Stimulated activated CD4-positive, alpha-beta T cell treated with anti-CD3 and anti-CD28 coated beads, TNF-alpha, amount 100 ng/mL, for 48 hours (primary cell): ENCODE measurements around the gene BCAS3.
"Not testable (repeated sequence)": the region's sequence is repeated elsewhere in the genome, so short reads cannot be mapped to it uniquely, and the experiment has no call there.

ENCODE experiments used
- DNase-seq, 3 donors: peaks; one replicate each; pipeline ENCODE4 v3.0.0-alpha.2; 2020; ENCODE audit warnings: low read depth in 3 of 3

The BCAS3 gene

DNA sequence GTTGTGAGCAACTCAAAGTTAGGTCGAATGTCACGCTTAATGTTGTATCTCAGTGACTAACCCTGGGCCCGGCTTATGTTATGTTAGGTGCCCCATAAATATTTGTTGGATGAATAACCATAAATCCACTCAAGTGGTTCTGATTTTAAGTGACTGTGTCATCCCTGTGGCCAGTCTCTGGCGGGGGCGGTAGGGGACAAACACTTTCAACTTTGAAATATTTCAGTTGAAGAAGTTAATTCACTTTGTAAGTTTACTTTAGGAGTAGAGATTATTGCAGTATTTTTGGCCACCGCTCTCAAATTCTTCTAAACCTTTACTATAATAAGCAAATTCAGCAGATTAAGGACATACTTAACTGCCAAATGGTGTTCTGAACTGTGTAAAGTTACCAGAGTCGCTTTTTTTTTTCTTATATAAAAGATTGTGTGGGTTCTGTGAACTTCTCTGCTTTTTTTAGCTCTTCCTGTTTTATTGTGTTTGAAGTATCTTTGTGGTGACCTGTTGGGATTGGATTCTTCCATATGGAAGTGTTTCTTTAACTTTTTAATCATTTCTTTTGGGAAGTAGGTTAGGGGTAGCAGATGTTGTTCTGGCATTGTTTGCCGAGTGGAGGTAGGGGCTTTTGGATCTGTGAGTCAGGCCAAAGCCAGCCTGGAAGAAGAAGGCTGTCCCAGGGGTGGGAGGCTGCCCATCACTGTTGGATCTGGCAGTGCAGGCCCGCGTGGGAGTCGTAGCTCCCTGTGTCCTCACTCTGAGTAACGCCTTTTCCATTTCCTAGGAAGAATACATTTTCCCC lies 660.5 kb downstream of the BCAS3 start:
- no peak for DNase-seq

DNA sequence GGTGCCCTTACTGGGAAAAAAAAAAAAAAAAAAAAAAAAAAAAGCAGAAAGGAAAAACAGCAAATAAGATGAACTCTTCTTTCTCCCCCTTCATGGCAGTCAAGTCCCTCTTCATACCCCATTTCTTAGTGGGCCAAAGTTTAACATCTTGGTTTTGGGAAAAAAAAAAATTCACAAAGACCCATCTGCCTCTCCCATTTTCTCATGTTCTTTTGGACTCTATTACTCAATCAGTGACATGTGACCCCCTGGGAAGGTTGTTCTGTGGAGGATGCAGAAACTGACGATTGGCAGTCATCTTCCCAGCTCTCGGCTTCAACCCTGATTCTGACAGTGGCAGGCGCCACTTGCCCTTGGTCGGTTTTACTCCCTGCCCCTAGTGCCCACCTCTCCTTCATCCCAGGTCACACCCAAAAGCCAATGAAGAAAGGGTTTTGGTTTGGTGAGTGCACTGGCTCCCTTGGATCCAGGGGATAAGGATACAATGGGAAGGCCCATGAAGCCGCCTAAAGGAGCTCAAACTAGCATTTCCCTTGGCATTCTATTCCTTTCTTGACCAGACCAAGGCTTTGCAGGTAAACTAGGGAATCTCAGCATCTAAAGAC lies 661.3 kb downstream of the BCAS3 start:
- DNase-seq, result no peak

DNA sequence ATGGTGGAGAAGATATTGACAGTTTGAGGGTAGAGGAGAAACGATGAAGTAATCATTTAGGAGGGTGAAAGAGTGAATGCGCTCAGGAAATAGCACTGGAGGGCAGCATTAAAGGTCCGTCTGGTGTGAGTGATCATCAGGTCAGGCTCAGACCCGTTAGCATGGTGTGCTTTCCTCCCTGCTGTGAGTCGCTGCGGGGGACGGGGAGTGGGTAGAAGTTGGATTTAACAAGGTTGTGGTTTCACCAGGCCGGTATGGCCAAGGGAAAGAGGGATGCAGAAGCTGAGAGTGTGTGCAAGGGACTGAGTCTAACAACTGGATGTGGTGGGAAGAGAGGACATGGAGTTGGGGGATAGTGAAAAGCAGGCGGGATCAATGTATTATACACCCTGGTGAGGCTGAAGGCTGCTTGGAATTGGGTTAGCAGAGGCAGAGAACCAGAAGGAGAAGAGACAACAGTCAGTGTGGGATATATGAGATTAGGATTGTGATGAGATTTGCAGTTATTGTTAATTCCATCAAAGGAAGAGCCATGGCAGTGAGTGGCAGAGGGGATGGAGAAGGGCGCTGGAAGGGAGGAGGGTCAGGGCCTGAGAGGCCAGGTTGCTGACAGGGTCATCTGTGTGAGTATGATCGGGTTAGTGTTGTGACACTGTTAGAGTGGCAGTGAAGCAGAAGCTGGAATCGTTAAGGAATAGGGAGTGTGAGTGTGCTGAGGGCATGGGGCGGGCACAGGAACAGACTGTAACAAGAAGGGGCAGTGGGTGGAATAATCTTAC lies 663.0 kb downstream of the BCAS3 start:
- DNase-seq, result no peak

DNA sequence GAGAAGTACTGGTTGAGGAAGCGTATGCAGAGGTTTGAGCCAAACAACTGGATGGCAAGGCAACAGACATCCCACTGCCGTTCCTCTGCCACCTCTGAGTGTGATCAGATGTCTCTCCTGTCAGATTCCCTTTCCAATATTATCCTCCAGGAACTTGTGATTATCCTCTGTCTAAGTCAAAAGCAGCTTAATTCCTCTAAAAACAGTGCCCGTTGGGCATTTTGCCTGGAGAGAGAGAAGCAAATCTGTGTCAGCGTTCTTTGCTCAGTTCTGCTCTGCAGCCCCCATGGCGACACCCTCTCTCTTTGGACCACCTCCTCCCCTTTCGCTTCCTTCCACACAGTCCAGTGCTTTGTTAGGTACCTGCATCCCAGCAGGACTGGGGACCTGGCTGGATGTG lies 665.9 kb downstream of the BCAS3 start:
- no peak for DNase-seq

DNA sequence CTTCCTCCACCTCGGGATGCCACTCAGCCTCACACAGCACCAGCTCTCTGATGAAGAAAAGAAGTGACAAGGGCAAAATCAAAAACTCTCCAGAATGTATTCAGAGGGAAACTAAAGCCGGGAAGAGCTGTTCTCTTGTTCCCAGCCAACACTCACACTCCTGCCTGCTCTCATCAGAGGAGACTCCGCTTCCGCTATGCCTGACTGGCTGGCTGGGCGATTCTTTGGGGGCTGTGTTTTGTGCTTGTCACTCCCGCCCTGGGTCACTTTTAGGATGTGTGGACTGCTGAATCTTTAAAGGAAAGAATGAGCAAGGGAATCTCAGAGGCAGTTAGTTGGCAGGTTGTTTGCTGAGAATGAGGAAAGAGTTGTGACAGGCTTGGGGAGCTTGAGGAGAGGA lies 667.4 kb downstream of the BCAS3 start:
- DNase-seq, result no peak

DNA sequence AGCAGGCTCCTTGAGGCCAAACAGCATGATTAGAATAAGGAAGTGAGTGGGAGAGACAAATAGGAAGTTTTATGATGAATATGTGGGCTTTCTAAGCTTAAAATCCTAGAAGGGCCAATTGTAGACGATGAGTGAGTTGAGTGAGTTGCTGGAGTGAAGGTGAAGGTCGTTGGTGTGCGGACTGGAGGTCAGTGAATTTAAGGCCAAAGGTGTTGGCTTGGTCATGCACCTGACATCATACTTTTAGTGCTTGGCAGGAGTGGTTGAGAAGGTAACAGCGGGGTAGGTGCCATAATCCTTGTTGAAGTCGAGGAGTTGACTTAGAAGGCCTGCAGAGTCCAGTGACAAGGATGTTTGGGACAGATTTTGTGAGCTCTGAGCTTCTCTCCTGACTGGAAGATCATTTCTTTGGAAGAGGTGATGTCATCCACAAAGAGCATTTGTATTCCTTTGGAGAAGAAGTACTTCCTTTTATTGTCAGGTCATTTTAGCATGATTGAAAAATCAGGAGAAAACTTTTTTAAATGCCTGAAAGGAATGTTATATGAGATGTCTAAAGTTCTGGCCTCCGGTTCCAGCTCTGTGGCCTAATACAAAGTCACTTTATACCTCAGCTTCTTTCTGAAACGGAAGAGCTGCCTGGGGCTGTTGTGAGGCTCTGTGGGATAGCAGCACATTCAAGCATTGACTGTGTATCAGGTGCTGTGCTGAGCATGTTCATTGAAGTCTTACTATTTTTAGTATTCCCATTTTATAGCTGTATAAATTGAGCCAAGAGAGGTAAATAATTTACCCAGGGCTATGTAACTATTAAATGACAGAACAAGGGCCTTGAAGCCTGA lies 668.4 kb downstream of the BCAS3 start:
- DNase-seq, result no peak

DNA sequence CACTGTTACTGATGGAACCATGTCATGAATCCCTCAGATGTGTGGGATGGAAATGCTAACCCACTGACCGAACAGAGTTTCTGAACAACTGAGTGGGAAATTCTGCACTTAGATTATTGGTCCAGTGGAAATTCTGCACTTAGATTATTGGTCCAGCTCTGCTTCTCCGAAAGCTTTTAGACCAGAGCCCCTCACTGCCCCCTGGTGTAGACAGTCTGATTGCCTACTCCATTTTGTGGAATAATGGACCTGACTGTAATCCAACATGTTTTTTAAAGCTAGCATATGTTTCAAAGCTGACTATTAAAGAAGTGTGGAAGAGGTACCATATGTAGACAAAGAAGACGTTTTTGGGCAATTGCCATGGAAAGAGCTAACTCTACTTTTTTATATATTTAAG lies 671.7 kb downstream of the BCAS3 start:
- DNase-seq, result no peak

DNA sequence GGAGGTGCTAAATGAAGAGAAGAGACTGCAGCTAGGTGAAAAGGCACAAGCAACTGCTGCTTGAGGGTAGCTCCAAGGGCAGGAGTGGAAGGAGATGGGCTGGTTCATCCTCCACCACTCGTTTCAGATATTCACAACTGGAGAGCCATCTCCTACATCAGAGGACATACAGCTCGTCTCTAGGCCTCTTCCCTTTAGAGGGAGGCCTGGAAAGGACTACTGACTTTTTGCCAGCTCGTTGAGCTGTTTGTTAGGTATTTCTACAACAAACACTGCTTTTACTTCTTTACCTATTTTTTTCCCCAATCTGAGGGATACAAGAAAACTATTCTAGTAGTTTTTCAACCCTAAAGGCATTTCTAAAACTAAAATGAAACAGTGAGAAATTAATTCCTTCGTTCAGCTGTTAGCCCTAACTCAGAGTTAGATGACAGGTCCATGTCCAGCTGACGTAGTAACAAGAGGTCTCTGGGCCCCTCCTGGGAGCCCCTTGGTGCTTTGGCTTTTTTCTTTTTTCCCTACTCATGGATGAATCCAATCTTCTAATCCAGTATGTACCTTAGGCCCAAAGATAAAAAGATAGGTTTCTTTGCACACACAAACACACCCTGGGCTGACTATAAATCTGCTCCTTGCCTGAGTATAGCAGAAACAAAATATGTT lies 674.2 kb downstream of the BCAS3 start:
- no peak for DNase-seq

DNA sequence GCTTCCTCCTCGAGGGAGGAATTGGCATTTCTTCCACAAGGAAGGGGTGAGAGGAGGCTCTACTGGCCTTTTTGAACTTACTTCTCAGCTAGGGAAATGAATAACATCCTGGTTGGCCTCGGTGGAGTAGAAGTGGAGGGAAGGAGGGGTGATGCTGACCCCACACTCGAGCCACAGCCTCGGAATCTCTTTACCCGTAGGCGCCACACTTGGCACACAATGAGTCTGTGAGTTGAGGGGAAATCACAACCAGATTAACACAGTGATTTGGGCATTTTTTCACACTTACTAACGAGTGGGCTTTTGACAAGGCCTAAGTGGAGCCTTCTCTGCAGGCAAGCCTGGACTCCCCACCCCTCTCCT lies 674.7 kb downstream of the BCAS3 start:
- no peak for DNase-seq

DNA sequence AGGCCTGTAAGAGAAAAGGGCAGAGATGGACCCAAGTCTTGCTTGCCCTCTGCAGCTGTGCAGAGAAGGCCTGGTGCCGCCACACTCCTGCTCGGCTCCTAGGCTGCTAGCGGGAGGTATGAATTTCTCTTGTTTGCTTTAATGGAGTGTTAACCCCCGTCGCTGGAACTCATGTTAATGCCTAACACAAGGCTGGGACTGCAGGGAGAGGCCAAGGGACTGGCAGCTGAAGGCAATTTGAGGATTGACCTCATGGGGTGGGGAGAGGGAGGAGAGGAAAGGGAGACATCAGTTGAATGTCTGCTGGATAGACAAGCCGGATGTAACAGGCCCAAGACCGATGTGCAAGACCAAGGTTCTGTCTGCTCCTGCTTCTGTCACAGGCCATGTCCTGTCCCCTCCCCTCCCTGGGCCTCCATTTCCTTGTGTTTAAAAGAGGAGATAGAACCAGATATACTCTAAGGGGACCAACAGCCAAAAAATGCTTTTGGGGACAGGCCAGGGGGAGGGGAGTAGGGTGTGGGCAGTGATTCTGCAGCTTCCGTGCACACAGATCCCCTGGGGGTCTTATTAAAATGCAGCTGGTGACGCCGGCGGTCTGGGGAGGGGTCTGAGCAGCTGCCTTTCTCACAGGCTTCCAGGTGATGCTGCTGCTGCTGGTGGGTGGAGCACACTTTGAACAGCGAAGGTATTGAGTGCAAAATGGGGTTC lies 675.3 kb downstream of the BCAS3 start:
- DNase-seq, result no peak

DNA sequence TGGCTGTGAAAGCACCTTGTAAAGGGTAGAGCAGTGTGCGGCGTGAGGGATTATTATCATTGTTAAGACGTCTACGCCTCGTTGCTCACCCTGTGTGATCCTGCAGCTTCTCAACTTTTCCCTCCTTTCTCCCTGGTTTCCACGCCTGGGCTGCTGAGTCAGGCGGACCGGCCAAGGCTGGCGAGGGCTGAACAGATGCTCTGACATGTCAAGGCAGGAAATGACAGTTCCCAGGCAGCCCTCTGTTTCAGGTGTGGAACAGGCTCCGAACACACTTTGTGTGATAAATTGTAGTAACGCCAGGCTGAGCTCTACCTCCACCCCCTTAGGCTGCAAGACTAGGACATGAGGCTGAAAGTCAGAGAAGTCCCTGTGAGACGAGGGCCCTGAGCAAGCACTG lies 676.0 kb downstream of the BCAS3 start:
- no peak for DNase-seq

DNA sequence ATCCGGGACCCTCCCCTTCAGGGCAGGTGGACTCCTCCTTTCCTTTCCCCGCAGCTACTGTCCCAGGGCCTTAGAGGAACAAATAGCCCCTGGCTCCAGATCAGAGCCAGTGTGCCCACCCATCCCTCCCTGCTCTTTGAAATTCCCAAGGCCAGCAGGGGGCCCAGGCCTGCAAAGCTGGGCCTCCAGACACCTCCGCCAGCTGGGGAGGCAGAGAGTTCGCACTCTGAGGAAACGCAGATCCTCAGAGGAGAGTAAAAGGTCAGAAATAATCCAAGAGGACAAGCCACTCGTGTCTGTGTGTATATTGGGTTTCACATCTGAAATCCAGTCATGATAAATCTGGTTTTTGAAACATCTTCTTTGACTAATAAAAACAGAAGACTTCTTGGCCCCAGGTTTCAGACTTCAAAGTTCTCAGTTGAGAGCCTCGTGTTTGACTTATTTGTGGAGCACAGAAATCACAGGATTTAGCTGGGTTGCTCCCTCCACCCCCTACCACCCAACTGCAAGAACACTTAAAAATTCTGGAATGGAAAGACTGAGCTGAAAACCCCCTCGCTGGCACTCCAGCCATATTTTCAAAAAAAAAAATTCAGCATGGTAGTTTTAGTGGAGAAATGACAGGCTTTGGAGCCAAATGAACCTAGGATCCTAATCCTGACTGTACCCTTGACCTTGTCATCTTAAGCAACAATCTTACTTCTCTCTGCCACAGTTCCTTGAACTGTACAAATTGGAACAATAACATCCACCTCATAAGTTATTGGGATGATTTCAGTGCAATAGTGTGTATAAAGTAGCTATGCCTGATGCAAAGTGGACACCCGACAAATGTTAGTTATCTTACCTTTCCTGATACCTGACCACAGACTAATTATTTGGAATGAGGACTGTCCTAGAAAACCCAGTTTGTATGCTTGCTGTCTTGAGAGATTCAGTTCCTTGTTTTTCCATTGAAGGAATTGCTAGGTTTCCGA lies 677.5 kb downstream of the BCAS3 start:
- DNase-seq, result no peak

DNA sequence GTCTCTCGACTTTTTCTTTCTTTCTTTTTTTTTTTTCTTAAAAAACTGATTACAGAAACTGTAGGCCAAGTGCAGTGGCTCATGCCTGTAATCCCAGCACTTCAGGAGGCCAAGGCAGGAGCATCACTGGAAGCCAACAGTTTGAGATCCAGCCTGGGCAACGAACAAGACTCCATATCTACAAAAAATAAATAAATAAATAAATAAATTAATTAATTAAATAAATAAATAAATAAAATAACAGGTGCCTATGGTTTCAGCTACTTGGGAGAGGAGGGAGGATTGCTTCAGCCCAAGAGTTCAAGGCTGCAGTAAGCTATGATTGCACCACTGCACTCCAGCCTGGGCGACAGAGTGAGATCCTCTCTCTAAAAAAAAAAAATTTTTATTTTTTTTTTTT lies 679.4 kb downstream of the BCAS3 start:
- not testable (repeated sequence) for DNase-seq

DNA sequence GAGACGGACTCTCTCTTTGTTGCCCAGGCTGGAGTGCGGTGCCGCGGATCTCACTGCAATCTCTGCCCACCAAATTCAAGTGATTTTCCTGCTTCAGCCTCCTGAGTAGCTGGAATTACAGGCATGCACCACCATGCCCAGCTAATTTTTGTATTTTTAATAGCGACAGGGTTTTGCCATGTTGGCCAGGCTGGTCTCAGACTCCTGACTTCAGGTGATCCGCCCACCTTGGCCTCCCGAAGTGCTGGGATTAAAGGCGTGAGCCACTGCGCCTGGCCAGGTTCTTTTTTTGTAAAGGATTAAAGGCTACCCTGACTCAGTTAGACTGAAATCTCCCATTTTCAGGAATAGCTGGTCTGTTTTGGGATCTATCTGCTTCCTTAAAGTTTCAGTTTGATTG lies 681.9 kb downstream of the BCAS3 start:
- DNase-seq, result not testable (repeated sequence)

DNA sequence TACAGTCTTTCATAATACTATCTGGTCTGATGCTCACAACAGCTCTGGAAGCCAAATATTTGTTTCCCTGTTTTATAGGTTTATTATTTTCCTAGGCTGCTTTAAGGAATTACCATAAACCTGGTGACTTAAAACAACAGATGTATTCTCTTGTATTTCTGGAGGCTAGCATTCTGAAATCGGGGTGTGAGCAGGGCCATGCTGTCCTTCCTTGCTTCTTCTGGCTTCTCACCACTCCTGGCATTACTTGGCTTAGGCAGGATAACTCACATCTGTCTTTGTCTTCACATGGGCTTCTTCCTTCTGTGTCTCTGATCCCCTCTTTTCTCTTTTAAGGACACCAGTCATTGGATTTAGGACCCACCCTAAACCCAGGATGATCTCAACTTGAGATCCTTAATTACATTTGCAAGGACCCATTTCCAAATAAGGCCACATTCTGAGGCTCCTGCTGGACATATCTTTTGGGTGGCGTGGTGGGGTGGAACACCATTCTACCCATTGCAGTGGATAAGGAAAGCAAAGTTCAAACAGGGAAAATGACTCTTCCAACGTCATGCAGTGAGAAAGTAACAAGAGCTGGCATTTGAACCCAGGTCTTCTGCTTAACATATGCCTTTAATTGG lies 682.8 kb downstream of the BCAS3 start:
- no peak for DNase-seq

DNA sequence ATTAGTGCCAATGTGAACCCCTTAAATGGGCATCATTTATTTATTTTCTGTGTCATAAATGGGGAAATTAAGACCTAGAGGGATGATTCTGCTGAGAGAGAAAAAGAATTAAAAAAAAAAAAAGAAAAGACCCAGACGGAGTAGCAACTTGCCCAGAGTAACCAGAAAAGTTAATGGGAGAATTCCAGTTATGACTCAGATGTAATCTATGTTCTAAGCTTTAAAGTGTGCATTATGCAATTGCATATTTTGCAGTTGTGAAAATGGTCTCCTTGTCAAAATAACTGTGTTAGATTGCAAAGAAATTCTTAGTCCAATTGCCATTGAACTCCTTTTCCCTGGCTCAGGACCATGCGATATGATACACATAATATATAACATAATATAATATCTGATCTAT lies 683.4 kb downstream of the BCAS3 start:
- no peak for DNase-seq

DNA sequence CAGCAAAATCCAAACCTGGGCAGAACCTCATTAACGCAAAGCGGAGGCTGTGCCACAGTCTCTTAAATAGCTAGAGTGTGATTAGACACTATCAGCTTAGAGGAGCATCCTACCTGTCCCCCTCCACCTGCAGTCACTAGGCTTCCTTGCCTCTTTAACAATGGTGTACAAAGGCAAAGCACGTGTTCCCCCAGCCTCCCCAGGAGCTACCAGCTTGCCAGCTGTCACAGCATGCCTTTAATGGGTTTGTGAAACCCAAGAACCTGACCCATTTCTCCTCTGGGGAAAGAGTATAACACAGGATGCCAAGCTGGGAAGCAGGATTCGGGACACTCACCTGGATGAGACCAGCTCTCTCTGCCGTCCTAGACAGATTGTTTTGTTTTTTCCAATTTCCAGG lies 684.7 kb downstream of the BCAS3 start:
- DNase-seq, result no peak

DNA sequence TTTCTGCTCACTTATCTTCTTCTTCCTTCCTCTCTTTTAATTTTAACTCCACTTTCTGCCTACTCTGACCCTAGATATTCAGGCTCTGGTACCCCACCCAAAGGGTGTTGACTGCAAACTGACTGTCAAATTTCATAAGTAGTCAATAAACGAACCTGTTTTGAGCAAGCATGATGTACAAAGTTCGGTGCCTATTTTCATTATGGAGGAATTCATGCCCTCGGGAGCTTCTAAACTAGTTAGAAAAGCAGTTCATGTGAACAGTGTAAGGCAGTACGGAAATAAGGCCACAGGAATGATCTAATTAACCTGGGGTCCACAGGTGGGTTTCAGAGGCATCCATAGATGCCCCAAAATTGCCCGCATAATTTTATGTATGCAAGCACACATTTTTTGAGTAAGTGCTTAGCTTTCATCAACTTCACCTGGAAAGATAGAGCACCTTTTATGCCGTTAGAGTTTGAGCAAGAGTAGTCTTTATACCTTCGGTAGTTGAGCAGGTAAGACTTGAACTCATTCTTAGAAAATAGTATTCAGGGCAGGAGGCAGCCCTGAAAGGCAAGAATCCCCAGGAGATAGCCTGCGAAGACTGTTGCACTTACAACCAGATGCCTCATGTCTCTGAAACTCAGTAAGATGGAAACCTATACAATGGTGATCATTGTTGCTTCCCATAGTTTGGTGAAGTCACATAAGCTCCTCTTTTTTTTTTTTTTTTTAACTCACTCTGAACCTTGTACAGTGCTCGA lies 685.4 kb downstream of the BCAS3 start:
- DNase-seq, result no peak
